ENCODE measurements around the gene KLHL29.

GRCh38 chr2:23606196-23606595 lies 221.2 kb downstream of the KLHL29 start:
- TF ChIP-seq CTCF (IDR thresholded peaks at IDR 0.05), result no peak
- no peak for TF ChIP-seq POLR2A (IDR thresholded peaks at IDR 0.05)
